Activated CD8-positive, alpha-beta memory T cell treated with anti-CD3 and anti-CD28 coated beads, Interleukin-2, amount 50 U/mL, for 24 hours (primary cell): ENCODE measurements around the gene SLC35F3.
"Not testable (repeated sequence)": the region's sequence is repeated elsewhere in the genome, so short reads cannot be mapped to it uniquely, and the experiment has no call there.

ENCODE experiments used
- DNase-seq: peaks from one replicate; pipeline ENCODE4 v3.0.0-alpha.2; 2020; ENCODE audit errors: extremely low read depth

Gene SLC35F3

DNA sequence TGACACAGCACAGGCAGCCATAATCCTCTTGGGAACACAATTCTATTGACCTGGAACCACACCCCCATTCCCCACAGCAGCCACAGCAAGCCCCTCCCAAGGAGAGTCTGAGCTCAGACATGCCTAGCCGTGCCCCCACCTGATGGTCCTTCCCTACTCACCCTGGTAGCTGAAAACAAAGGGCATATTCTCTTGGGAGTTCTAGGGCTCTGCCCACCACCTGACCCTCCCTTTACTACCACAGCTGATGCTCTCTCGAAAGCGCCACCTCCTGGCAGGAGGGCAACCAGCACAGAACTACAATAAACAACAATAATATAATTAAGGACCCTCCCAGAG, 283.9 kb downstream of the SLC35F3 start:
- DNase-seq = no peak

DNA sequence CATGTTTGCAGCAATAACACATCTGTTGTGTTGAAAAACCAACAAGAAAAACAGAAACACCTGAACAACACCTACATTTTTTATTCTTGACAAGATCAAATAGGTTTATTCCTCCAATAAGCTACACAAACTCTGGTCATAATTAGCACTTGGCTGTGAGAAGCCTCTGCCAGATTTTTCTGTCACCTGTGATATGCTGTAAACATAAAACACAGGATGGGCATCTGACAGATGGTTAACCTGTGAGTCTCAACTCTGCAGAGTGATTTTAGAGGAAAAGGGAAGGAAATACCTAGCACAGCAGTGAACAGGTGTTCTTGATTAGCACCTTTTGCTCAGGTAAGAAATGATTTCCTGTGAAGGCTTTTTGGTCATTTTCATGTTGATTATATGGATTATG, 293.4 kb downstream of the SLC35F3 start:
- no peak for DNase-seq

DNA sequence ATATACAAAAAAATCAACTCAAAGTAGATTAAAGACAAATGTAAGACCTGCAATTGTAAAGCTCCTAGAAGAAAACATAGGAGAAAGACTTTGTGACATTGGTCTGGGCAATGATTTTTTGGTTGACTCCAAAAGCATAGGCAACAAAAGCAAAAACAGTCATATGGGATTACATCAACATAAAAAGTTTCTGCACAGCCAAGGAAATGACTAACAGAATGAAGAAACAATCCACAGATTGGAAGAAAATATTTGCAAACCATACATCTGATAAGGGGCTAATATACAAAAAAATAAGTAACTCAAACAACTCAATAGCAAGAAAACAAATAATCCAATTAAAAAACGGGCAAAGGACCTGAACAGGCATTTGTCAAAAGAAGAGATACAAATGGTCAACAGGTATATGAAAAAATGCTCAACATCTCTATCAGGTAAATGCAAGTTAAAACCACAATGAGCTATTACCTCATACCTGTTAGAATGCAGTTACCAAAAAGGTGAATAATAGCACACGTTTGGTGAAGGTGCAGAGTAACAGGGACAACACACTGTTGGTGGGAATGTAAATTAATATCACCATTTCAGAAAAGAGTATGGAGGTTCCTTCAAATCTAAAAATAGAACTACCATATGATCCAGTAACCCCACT, 295.1 kb downstream of the SLC35F3 start:
- DNase-seq = no peak

DNA sequence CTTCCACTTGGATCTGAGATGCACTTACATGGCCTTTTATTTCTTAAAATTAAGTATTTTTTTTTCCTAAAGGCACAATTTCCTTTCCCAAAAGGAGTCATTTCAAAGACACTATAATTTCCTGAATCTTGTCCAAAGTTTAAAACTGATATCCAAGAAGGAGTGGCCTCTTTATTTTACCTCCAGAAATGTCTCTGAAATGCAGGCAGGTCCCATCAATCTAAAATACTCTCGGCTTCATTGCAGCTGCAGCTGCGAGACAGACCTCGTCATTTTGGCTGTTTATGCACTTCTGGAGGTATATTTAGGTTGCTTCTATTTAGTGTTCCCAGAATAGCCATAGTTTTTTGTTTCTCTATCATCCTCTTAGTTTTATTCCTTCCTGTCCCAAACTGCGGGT, 296.1 kb downstream of the SLC35F3 start:
- no peak for DNase-seq

GRCh38 chr1:234201600-234201999, 297.1 kb downstream of the SLC35F3 start:
- DNase-seq = no peak

- no peak for DNase-seq
These were observed 301.5 kb downstream of the SLC35F3 start for GRCh38 chr1:234205966-234206365.

GRCh38 chr1:234206651-234207284, 302.3 kb downstream of the SLC35F3 start:
- no peak for DNase-seq

GRCh38 chr1:234208351-234208750, 303.9 kb downstream of the SLC35F3 start:
- DNase-seq = no peak

GRCh38 chr1:234208791-234209190, 304.3 kb downstream of the SLC35F3 start:
- DNase-seq = no peak

GRCh38 chr1:234210429-234210828, 306.0 kb downstream of the SLC35F3 start:
- DNase-seq = not testable (repeated sequence)

DNA sequence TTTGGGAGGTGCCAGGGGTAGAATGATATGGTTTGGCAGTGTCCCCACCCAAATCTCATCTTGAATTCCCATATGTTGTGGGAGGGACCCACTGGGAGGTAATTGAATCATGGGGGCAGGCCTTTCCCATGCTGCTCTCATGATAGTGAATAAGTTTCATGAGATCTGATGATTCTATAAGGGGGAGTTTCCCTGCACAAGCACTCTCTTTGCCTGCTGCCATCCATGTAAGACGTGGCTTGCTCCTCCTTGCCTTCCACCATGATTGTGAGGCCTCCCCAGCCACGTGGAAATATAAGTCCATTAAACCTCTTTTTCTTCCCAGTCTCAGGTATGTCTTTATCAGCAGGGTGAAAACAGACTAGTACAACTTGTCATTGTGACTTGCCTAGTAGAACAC, 307.4 kb downstream of the SLC35F3 start:
- not testable (repeated sequence) for DNase-seq

- DNase-seq = no peak
These were observed 308.5 kb downstream of the SLC35F3 start for GRCh38 chr1:234212764-234213657.

DNA sequence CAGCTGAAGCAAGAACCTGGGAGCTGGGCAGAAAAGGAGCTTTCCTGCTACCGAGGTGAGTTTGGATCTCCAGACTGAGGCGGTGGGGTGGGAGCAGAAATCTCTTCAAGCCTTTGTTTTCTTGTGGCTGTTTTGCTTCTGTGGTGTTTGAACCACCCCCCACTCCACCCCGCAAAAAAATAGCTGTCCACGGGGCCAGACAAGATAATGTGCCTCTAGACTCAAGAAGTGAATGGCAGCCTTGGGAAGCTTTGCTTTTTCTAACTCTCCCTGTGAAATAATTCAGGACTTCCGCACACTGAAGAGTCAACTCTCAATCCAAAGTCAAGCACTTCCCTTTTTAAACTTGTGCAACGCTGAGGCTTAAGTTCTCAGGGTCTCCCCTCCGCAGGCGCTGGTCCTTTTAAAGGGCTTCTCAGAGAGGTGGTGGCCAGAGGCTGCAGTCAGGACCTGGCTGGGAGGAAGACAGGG, 309.2 kb downstream of the SLC35F3 start:
- DNase-seq = no peak

GRCh38 chr1:234214129-234214910, 309.8 kb downstream of the SLC35F3 start:
- DNase-seq = no peak

- DNase-seq = no peak
These were observed 310.7 kb downstream of the SLC35F3 start for GRCh38 chr1:234214911-234215892.

DNA sequence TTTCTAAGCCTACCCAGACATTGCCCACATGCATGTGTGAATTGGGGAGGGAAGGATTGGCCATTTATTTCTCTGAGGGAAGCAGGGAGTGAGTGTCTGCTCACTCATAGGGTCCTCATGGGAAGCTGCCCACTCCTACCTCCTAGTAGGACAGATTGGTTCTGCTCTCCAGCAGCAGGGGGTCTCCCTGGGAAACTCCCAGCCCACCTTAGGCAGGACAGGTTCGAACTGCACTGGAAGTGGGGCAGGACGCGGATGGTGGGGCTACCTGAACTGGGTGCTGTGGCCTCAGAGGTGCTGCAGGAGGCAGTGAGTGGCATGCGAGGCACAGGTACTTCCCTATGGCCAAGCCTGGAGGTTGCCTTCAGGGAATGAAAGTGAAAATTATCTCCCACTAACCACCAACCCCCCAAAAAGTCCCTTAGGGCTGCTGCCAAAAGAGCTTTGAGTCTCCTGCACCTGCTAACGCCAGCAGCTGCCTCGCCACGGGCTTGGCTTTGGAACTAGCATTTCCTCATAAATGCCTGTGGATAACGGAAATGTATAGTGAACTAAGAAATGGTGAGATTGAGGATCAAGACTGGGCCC, 311.7 kb downstream of the SLC35F3 start:
- no peak for DNase-seq

DNA sequence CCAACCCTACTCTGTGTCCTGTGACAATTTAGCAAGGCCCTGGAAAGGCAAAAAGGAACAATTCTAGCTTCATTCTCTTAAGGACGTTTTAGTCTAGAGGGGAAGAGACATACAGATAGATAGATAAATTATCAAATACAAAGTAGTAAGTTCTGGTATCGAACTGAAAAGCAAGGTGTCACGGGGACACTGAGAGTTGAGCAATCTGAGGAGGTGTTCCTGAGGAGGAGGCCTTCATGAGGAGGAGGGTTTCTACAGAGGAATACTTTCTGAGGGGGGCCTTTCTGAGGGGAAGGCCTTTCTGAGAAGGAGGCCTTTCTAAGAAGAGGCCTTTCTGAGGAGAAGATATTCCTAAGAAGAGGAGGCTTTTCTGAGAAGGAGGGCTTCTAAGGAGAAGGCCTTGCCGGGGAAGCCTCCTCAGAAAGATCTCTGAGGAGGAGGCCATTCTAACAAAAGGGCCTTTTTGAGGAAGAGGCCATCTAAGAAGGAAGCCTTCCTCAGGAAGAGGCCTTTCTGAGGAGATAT, 312.9 kb downstream of the SLC35F3 start:
- DNase-seq = no peak

DNA sequence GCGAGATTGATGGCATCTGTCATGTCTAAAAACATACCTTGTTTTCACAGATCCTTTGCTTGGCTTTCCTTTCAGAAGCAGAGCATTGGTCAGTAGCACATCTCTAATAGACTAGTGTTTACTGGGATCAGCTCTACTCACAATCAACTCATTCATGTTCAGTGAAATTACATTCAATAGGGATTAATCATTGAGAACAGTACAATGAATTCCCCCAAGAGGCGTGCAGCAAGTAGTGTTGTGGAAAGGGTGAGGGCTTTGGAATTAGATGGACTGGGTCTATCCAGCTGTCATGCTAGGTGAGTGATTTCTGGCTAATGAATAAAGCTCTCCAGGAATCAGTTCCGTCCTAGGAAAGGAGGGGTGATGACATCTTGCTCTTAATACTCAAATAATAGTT, 313.6 kb downstream of the SLC35F3 start:
- no peak for DNase-seq

GRCh38 chr1:234219711-234220110, 315.2 kb downstream of the SLC35F3 start:
- DNase-seq = no peak

GRCh38 chr1:234221601-234222000, 317.1 kb downstream of the SLC35F3 start:
- no peak for DNase-seq
